ENCODE data around the gene RDH13.

The RDH13 gene

GRCh38 chr19:55058781-55059610 lies 4.0 kb downstream of the RDH13 start:
- Histone ChIP-seq H3K4me3 (no peak overlapping the region), H3K27ac (no peak overlapping the region)
- DNase-seq (ENCODE audit: low spot score) = no peak
- no peak for TF ChIP-seq CTCF (IDR thresholded peaks at IDR 0.05)

GRCh38 chr19:55056827-55057226 lies 6.1 kb downstream of the RDH13 start:
- H3K4me3 ChIP-seq = no peak overlapping the region
- no peak for TF ChIP-seq CTCF (IDR thresholded peaks at IDR 0.05)
- H3K27ac ChIP-seq = no peak overlapping the region
- DNase-seq (ENCODE audit: low spot score) = no peak

- DNase-seq (ENCODE audit: low spot score) = no peak
- TF ChIP-seq CTCF (IDR thresholded peaks at IDR 0.05) = no peak
- Histone ChIP-seq H3K4me3 (no peak overlapping the region), H3K27ac (no peak overlapping the region)
Observed at GRCh38 chr19:55053735-55054134, 9.2 kb downstream of the RDH13 start.

GRCh38 chr19:55050749-55051532 lies 12.0 kb downstream of the RDH13 start:
- no peak for TF ChIP-seq CTCF (IDR thresholded peaks at IDR 0.05)
- no peak for DNase-seq (ENCODE audit: low spot score)
- H3K27ac ChIP-seq = no peak overlapping the region
- no peak overlapping the region for H3K4me3 ChIP-seq

- Histone ChIP-seq H3K27ac (no peak overlapping the region), H3K4me3 (no peak overlapping the region)
- no peak for TF ChIP-seq CTCF (IDR thresholded peaks at IDR 0.05)
- no peak for DNase-seq (ENCODE audit: low spot score)
Observed at GRCh38 chr19:55048446-55048845, 14.5 kb downstream of the RDH13 start.

- TF ChIP-seq CTCF (IDR thresholded peaks at IDR 0.05) = no peak
- H3K4me3 ChIP-seq = no peak overlapping the region
Observed at GRCh38 chr19:55047951-55048350, 15.0 kb downstream of the RDH13 start.

More at GRCh38 chr19:55047951-55048350, 15.0 kb downstream of the RDH13 start:
- no peak for DNase-seq (ENCODE audit: low spot score)
- no peak overlapping the region for H3K27ac ChIP-seq

All from coronary artery (tissue), 2 donors.